Astrocyte of the spinal cord (primary cell): ENCODE measurements around the gene TNFRSF8.

Experiments used
- DNase-seq: peaks from one replicate; pipeline ENCODE4 v3.0.0; 2011; ENCODE audit warnings: low read depth, low spot score
- H3K4me3 ChIP-seq: 2 replicates; pipeline ENCODE4 v1.5.1; 2011; ENCODE audit warnings: low read depth, mild to moderate bottlenecking, low read length, moderate library complexity
- in situ Hi-C: cut with HindIII; loops from 2 replicates; pipeline ENCODE4 v1.10.0; 2017; ENCODE audit warnings: low sequenced_read_pairs
- TF ChIP-seq, protein P1 (sequence below): IDR thresholded peaks from 2 replicates; pipeline ENCODE4 v1.5.1; 2012; ENCODE audit warnings: low read depth, mild to moderate bottlenecking, low read length, inconsistent platforms

TNFRSF8 gene

GRCh38 chr1:12055259-12055658 is 7.8 kb upstream of the TNFRSF8 start:
- TF ChIP-seq, protein P1, sequence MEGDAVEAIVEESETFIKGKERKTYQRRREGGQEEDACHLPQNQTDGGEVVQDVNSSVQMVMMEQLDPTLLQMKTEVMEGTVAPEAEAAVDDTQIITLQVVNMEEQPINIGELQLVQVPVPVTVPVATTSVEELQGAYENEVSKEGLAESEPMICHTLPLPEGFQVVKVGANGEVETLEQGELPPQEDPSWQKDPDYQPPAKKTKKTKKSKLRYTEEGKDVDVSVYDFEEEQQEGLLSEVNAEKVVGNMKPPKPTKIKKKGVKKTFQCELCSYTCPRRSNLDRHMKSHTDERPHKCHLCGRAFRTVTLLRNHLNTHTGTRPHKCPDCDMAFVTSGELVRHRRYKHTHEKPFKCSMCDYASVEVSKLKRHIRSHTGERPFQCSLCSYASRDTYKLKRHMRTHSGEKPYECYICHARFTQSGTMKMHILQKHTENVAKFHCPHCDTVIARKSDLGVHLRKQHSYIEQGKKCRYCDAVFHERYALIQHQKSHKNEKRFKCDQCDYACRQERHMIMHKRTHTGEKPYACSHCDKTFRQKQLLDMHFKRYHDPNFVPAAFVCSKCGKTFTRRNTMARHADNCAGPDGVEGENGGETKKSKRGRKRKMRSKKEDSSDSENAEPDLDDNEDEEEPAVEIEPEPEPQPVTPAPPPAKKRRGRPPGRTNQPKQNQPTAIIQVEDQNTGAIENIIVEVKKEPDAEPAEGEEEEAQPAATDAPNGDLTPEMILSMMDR: no peak
- in situ Hi-C loops: no loop called here
- DNase-seq: no peak
- H3K4me3 ChIP-seq: no peak overlapping the region

DNA sequence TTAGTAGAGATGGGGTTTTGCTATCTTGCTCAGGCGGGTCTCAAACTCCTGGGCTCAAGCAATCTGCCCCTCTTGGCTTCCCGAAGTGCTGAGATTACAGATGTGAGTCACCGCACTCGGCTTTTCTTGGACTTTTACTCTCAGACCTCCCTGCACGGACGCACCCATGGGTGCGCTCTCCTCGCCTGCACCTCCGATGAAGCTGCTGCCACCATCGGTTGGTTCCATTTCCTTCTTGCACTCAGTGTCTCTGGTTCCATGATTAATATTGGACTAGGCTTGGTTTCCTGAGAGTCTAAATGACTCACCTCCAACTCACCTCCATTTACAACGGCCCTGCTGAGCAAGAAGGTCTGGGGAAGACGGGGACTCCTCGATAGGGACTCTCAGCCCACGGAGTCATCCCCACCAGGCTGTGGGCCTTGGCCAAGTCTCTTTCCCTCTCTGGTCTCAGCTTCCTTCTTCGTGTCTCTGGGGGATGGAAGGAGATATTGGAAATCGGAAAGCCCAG is 6.7 kb upstream of the TNFRSF8 start:
- DNase-seq: no peak
- in situ Hi-C loops: no loop called here

DNA sequence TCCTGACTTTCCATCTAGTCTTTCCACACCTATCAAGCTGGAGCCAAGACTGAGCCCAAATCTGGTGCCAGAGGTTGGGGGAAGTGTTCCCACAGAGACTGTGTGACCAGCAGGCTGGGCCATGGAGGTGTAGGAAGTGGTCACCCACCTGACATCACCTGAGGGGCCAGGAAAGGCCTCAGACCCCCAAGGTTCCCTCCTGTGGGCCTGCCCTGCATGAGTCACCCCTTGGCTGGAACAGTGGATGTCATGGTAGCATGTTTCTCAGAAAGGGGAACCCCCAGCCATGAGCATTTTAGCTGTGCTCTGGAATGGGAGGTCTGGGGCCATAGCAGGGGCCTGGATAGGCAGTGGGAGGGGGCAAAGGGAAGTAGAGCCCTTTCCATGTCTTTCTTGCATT is 5.7 kb upstream of the TNFRSF8 start:
- TF ChIP-seq, protein P1: no peak
- DNase-seq: no peak
- in situ Hi-C loops: no loop called here
- no peak overlapping the region for H3K4me3 ChIP-seq

More for the DNA sequence above, 6.7 kb upstream of the TNFRSF8 start:
- TF ChIP-seq, protein P1: no peak
- H3K4me3 ChIP-seq: no peak overlapping the region

DNA sequence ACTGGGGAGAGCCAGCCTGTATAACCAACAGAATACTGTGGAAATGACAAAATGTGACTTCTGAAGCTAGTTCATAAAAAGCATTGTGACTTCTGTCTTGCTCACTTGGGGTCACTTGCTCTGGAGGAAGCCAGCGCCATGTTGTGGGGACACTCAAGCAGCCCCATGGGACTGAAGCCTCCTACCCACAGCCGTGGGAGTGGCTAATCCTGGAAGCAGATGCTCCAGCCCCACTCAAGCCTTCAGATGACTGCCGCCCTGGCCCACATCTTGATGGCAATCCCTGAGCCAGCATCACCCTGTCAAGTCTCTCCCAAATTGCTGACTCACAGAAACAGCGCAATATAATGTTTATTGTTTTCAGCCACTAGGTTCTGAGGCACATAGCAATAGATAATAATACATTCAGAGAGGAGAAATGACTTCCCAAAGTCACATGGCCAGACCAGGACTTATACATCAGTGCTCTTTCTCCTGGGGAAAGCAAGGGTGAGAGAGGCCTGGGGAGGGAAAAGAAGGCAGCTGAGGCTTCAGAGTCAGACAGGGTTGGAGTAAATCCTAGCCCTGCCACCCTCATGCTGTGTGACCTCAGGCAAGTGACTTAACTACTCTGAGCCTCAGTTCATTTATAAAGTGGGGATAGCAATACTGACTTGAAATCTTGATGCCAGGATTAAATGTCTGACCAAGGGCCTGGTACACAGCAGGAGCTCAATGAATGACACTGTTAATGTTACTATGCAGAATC is 5.0 kb upstream of the TNFRSF8 start:
- TF ChIP-seq, protein P1: no peak
- H3K4me3 ChIP-seq: no peak overlapping the region
- no peak for DNase-seq
- in situ Hi-C loops: no loop called here

DNA sequence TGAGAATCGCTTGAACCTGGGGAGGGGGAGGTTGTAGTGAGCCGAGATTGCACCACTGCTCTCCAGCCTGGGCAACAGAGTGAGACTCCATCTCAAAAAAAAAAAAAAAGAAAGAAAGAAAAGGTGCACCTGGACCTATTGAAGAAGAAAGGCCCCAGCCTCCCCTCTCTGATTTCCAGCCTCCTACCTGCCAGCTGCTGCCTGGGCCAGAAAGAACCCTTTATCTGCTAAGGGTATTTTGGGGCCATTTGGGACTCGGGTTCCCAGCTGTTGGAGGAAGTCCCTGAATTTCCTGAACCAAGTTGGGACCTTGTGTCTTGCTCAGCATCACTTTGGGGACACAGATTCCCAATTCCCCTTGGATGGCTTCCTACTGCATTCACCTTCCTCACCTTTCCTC is 3.9 kb upstream of the TNFRSF8 start:
- H3K4me3 ChIP-seq: no peak overlapping the region
- TF ChIP-seq, protein P1: no peak
- DNase-seq: no peak
- in situ Hi-C loops: no loop called here

DNA sequence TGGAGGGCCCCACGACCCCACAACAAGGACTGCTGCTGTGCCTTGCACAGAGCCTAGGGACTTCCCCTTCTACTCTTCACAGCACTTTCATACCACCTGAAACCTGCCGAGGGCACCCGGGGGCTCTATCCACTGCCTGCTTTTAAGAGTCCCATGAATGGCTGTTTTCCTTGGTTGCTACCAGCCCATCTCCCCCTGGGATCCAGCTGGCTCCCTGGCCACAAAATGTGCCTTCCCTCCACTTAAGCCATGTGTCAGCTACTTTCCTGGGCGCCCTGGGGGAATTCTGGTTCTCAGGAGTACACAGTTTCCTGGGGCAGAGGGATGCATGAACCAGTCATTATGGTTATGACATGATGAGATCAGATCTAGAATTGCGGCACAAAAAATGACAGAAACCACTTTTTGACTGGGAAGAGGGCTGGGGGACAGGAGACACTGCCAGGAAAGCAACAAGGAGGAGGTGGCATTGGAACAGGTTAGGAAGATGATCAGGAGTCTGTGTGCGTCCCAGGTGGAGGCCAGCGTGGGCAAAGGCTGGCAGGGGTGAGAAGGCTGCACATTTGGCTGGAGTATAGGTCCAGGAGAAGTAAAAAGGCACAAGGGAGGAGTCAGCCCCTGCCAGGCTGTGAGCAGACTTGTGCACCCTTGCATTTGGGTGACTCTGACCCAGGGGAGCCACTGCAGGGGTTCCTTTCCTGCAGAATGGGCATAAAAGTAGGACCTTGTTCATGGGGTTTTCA is 3.2 kb upstream of the TNFRSF8 start:
- DNase-seq: no peak
- H3K4me3 ChIP-seq: no peak overlapping the region
- in situ Hi-C loops: no loop called here
- TF ChIP-seq, protein P1: no peak
